ENCODE results near the gene BMS1. TPM values are rescaled to one million over a fixed set of nuclear protein-coding genes. Genes with fewer than 3 reads are reported as not detected.
"Not testable (repeated sequence)": the region's sequence is repeated elsewhere in the genome, so short reads cannot be mapped to it uniquely, and the experiment has no call there.

The BMS1 gene
- total RNA-seq, 1 experiment from 2014 or later = 25.9 TPM

- Mint-ChIP-seq H3K4me3 (ENCODE audit: low read depth, unreplicated experiment) (no peak overlapping the region), H3K27ac (ENCODE audit: unreplicated experiment) (no peak overlapping the region)
- CTCF ChIA-PET = no interaction called here
Measured at GRCh38 chr10:42869977-42870350, 87.4 kb downstream of the BMS1 start.

GRCh38 chr10:42871138-42871641 is 88.6 kb downstream of the BMS1 start:
- H3K36me3 Mint-ChIP-seq (ENCODE audit: insufficient read depth, unreplicated experiment); H3K9me3 Mint-ChIP-seq (ENCODE audit: low read depth, unreplicated experiment); CTCF ChIA-PET; H3K4me3 Mint-ChIP-seq (ENCODE audit: low read depth, unreplicated experiment); BruUV-seq (replicated peaks); DNase-seq; H3K27ac Mint-ChIP-seq (ENCODE audit: unreplicated experiment); H3K4me1 Mint-ChIP-seq (ENCODE audit: low read depth, unreplicated experiment): not testable (repeated sequence)
- intact Hi-C loops (cut with micrococcal nuclease; ENCODE audit: unreplicated experiment) = loop anchor here (5.0 kb wide), 1 partner anchor 206 kb away; the partner anchor contains the start of gene RET
- H3K27me3 Mint-ChIP-seq (ENCODE audit: unreplicated experiment) = peaks cover 79% of the 10 kb centered on the region

More at GRCh38 chr10:42869977-42870350, 87.4 kb downstream of the BMS1 start:
- no peak for TF ChIP-seq CTCF (IDR thresholded peaks at IDR 0.05; ENCODE audit: unreplicated experiment)
- H3K36me3 Mint-ChIP-seq (ENCODE audit: insufficient read depth, unreplicated experiment) = no peaks in the 10 kb centered on the region
- no peaks in the 10 kb centered on the region for H3K9me3 Mint-ChIP-seq (ENCODE audit: low read depth, unreplicated experiment)
- DNase-seq = no peak
- H3K4me1 Mint-ChIP-seq (ENCODE audit: low read depth, unreplicated experiment) = peaks cover 7% of the 10 kb centered on the region
- intact Hi-C loops (cut with micrococcal nuclease; ENCODE audit: unreplicated experiment) = loop anchor here (5.0 kb wide), 1 partner anchor 207 kb away; the partner anchor contains the start of gene RET
- H3K27me3 Mint-ChIP-seq (ENCODE audit: unreplicated experiment) = peaks cover 76% of the 10 kb centered on the region
- no TSS peak for BruUV-seq (replicated peaks)

GRCh38 chr10:42871823-42872222 is 89.2 kb downstream of the BMS1 start:
- Mint-ChIP-seq H3K4me3 (ENCODE audit: low read depth, unreplicated experiment) (no peak overlapping the region), H3K27ac (ENCODE audit: unreplicated experiment) (no peak overlapping the region), H3K36me3 (ENCODE audit: insufficient read depth, unreplicated experiment) (no peaks in the 10 kb centered on the region), H3K4me1 (ENCODE audit: low read depth, unreplicated experiment) (peaks cover 5% of the 10 kb centered on the region), H3K9me3 (ENCODE audit: low read depth, unreplicated experiment) (no peaks in the 10 kb centered on the region), H3K27me3 (ENCODE audit: unreplicated experiment) (peaks cover 83% of the 10 kb centered on the region)
- intact Hi-C loops (cut with micrococcal nuclease; ENCODE audit: unreplicated experiment) = loop anchor here (5.0 kb wide), 1 partner anchor 205 kb away; the partner anchor contains the start of gene RET
- DNase-seq = no peak
- no TSS peak for BruUV-seq (replicated peaks)
- CTCF ChIA-PET = no interaction called here
- no peak for TF ChIP-seq CTCF (IDR thresholded peaks at IDR 0.05; ENCODE audit: unreplicated experiment)

GRCh38 chr10:42872865-42873435 is 90.4 kb downstream of the BMS1 start:
- no peak for DNase-seq
- no peak for TF ChIP-seq CTCF (IDR thresholded peaks at IDR 0.05; ENCODE audit: unreplicated experiment)
- Mint-ChIP-seq H3K9me3 (ENCODE audit: low read depth, unreplicated experiment) (no peaks in the 10 kb centered on the region), H3K4me1 (ENCODE audit: low read depth, unreplicated experiment) (no peaks in the 10 kb centered on the region), H3K36me3 (ENCODE audit: insufficient read depth, unreplicated experiment) (no peaks in the 10 kb centered on the region), H3K4me3 (ENCODE audit: low read depth, unreplicated experiment) (no peak overlapping the region), H3K27ac (ENCODE audit: unreplicated experiment) (no peak overlapping the region), H3K27me3 (ENCODE audit: unreplicated experiment) (peaks cover 72% of the 10 kb centered on the region)
- BruUV-seq (replicated peaks) = no TSS peak
- intact Hi-C loops (cut with micrococcal nuclease; ENCODE audit: unreplicated experiment) = loop anchor here (5.0 kb wide), 1 partner anchor 204 kb away; the partner anchor contains the start of gene RET
- CTCF ChIA-PET = no interaction called here
